CD4-positive, CD25-positive, alpha-beta regulatory T cell (primary cell): ENCODE results near the gene TREML2. TPM values are rescaled to one million over a fixed set of nuclear protein-coding genes. Genes with fewer than 3 reads are reported as not detected.
A peak's percentile ranks its signal among the peaks of the same experiment; 100 is the strongest.

Experiments
- ATAC-seq, 2 donors: fragments of 150-1000 bp; cut with Tn5 transposase; one replicate each; pipeline ENCODE4 v1.10.0; 2021; ENCODE audit warnings: low read depth in 2 of 2, moderate number of reproducible peaks in 2 of 2, moderate library complexity in 1 of 2
- DNase-seq, 3 donors: peaks; one replicate each; pipeline versions ENCODE4 v3.0.0 to v3.0.0-alpha.2; 2012 to 2022; ENCODE audit warnings: mixed read lengths in 1 of 3
- H3K27ac ChIP-seq: one replicate; pipeline ENCODE4 v1.7.0; 2013; ENCODE audit warnings: mild to moderate bottlenecking, low read length; ENCODE audit not compliant: insufficient read depth, poor library complexity, severe bottlenecking
- H3K27me3 ChIP-seq: one replicate; pipeline ENCODE4 v1.7.0; 2013; ENCODE audit warnings: low read length; ENCODE audit not compliant: control insufficient read depth, insufficient read depth
- H3K36me3 ChIP-seq: one replicate; pipeline ENCODE4 v1.7.0; 2013; ENCODE audit warnings: mild to moderate bottlenecking, low read length, moderate library complexity; ENCODE audit not compliant: control insufficient read depth, insufficient read depth
- H3K4me1 ChIP-seq: 2 replicates; pipeline ENCODE4 v1.7.0; 2013; ENCODE audit warnings: mild to moderate bottlenecking, low read length; ENCODE audit not compliant: insufficient read depth, control insufficient read depth, poor library complexity, severe bottlenecking
- H3K4me3 ChIP-seq: one replicate; pipeline ENCODE4 v1.7.0; 2013; ENCODE audit warnings: low read depth, mild to moderate bottlenecking, low read length, moderate library complexity
- H3K9me3 ChIP-seq, 2 experiments: 1 replicate in 1 of 2; 2 replicates in 1 of 2; pipeline ENCODE4 v1.7.0; 2013; ENCODE audit warnings: low read length in 2 of 2, mild to moderate bottlenecking in 1 of 2, moderate library complexity in 1 of 2; ENCODE audit not compliant: control insufficient read depth in 2 of 2
- H3K27ac Mint-ChIP-seq, 3 donors: one replicate each; pipeline ENCODE4 v1.8.0; 2020 to 2022; ENCODE audit warnings: mild to moderate bottlenecking in 3 of 3, mixed read lengths in 3 of 3, moderate library complexity in 2 of 3
- H3K27me3 Mint-ChIP-seq: one replicate; pipeline ENCODE4 v1.8.0; 2022; ENCODE audit warnings: mild to moderate bottlenecking, mixed read lengths
- H3K36me3 Mint-ChIP-seq: one replicate; pipeline ENCODE4 v1.8.0; 2020; ENCODE audit warnings: mixed read lengths
- H3K4me1 Mint-ChIP-seq, 4 donors: one replicate each; pipeline ENCODE4 v1.8.0; 2020 to 2022; ENCODE audit warnings: mixed read lengths in 4 of 4, mild to moderate bottlenecking in 1 of 4
- H3K4me3 Mint-ChIP-seq, 4 donors: one replicate each; pipeline ENCODE4 v1.8.0; 2020 to 2022; ENCODE audit warnings: mild to moderate bottlenecking in 4 of 4, mixed read lengths in 4 of 4, moderate library complexity in 3 of 4
- H3K9me3 Mint-ChIP-seq, 7 donors: one replicate each; pipeline ENCODE4 v1.8.0; 2020 to 2022; ENCODE audit warnings: mixed read lengths in 7 of 7, mild to moderate bottlenecking in 3 of 7, moderate library complexity in 2 of 7
- polyA plus RNA-seq, 4 donors: library from polyadenylated mRNA; unstranded; fragments of 300-500 nt; fragmentation: Illumina TruSeq; gene quantifications; one replicate each; pipeline ENCODE4 v1.2.3, GENCODE V29; 2021
- total RNA-seq: library from RNA; stranded (reverse); gene quantifications from one replicate; pipeline ENCODE4 v1.2.3, GENCODE V29; 2022

The TREML2 gene
- total and polyA plus RNA-seq, 5 donors from 2014 or later = 0.64 to 1.7 (median 1.4) TPM

DNA sequence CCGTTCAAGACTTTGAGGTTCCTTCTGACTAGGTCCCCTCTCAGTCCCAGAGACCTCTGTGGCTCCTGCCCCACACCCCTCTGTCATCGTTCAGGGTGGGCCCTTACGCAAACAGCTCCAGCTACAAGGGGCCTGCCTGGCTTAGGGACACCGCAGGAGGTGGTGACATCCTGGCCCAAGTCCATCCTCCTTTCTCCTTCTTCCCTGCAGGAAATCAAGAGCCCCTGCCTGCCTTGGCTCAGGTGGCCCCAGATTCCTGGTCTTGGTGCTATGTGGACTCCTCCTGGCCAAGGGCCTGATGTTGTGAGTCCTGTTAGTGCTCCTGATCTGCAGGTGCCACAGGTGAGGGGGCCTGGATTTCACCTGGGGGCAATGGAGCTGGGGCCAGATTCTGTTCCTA lies 35.3 kb upstream of the TREML2 start:
- no peak overlapping the region for H3K27ac ChIP-seq
- no peak overlapping the region for H3K4me3 ChIP-seq
- peaks cover 11% of the 10 kb centered on the region for H3K27me3 ChIP-seq
- no peak for ATAC-seq
- no peaks in the 10 kb centered on the region for H3K9me3 ChIP-seq
- Mint-ChIP-seq H3K36me3 (no peaks in the 10 kb centered on the region), H3K27ac (no peak overlapping the region), H3K9me3 (peaks cover 0 to 4% (median 0%) of the 10 kb centered on the region in 7 donors), H3K4me3 (no peak overlapping the region), H3K27me3 (peaks cover 56% of the 10 kb centered on the region), H3K4me1 (peaks cover 0 to 4% (median 0%) of the 10 kb centered on the region in 4 donors)
- no peaks in the 10 kb centered on the region for H3K4me1 ChIP-seq
- no peaks in the 10 kb centered on the region for H3K36me3 ChIP-seq
- DNase-seq = no peak

DNA sequence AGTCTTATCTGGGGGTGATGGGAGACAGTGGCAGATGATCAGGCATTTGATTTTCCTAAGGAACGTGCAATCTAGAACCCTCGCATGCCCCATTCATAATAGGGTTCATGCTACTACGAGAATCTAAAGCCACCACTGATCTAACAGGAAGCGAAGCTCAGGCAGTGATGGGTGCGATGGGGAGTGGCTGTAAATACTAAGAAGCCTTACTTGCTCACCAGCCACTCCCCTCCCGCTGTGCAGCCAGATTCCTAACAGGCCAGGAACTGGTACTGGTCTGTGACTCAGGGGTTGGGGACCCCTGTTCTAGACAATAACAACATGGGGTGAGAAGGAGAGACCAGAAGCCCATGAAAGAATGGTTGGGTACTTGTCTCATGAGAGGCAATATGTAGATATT lies 31.7 kb upstream of the TREML2 start:
- no peaks in the 10 kb centered on the region for H3K36me3 Mint-ChIP-seq
- H3K4me1 Mint-ChIP-seq = peaks cover 0 to 4% (median 2%) of the 10 kb centered on the region in 4 donors

DNA sequence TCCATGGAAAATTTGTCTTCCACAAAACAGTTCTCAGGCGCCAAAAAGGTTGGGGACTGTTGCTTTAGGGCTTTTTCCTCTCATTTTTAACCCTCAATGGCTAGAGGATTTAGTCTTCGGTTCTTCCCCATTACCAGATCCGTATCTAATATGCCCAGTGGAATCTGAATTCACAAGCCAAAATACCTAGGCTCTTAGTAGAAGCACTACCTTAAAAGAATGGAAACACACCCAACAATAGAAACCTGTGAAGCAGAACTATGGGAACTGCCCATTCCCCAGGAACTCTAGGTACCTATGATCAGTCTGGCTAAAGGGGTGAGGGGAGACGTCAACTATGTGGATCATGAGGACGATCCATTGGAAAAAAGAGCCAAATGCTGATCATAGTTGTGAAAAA lies 30.3 kb upstream of the TREML2 start:
- peaks cover 0 to 4% (median 2%) of the 10 kb centered on the region in 4 donors for H3K4me1 Mint-ChIP-seq
- Histone ChIP-seq H3K27ac (no peak overlapping the region), H3K36me3 (no peaks in the 10 kb centered on the region), H3K9me3 (no peaks in the 10 kb centered on the region), H3K4me3 (no peak overlapping the region), H3K4me1 (no peaks in the 10 kb centered on the region), H3K27me3 (peaks cover 4% of the 10 kb centered on the region)
- ATAC-seq = no peak
- no peak overlapping the region for H3K4me3 Mint-ChIP-seq
- peaks cover 0 to 4% (median 0%) of the 10 kb centered on the region in 7 donors for H3K9me3 Mint-ChIP-seq
- no peak for DNase-seq
- peaks cover 30% of the 10 kb centered on the region for H3K27me3 Mint-ChIP-seq
- no peak overlapping the region for H3K27ac Mint-ChIP-seq
- H3K36me3 Mint-ChIP-seq = no peaks in the 10 kb centered on the region

More for the DNA sequence above, 31.7 kb upstream of the TREML2 start:
- no peaks in the 10 kb centered on the region for H3K4me1 ChIP-seq
- no peak overlapping the region for H3K4me3 ChIP-seq
- peaks cover 29% of the 10 kb centered on the region for H3K27me3 Mint-ChIP-seq
- H3K9me3 Mint-ChIP-seq = peaks cover 0 to 4% (median 0%) of the 10 kb centered on the region in 7 donors
- no peak overlapping the region for H3K27ac Mint-ChIP-seq
- ATAC-seq (no peak), DNase-seq (no peak)
- no peaks in the 10 kb centered on the region for H3K9me3 ChIP-seq
- H3K27me3 ChIP-seq = no peaks in the 10 kb centered on the region
- H3K36me3 ChIP-seq = no peaks in the 10 kb centered on the region
- no peak overlapping the region for H3K27ac ChIP-seq
- no peak overlapping the region for H3K4me3 Mint-ChIP-seq

DNA sequence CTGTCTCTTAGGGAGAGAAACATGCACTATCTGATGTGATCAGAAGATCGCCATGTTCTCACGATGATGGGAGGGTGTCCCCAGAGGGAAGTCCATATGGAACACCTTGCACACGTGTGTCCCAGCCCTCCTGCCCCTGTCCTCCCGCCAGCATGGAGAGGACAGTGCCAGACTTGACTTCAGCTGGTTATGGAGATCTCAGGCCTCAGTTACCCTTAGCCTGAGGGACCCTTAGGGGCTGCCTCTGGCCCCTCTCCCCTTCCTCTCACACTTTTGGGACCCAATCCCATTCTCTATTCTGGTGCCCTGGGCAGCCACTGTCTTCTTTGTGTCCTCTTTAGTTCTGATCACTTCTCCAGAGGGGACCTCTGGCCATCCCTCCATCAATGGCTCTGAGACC lies 28.8 kb upstream of the TREML2 start:
- H3K27ac Mint-ChIP-seq = no peak overlapping the region
- DNase-seq (no peak), ATAC-seq (no peak)
- peaks cover 0 to 3% (median 0%) of the 10 kb centered on the region in 4 donors for H3K4me1 Mint-ChIP-seq
- no peak overlapping the region for H3K4me3 Mint-ChIP-seq
- H3K27me3 ChIP-seq = peaks cover 7% of the 10 kb centered on the region
- H3K4me1 ChIP-seq = no peaks in the 10 kb centered on the region
- H3K4me3 ChIP-seq = no peak overlapping the region
- no peak overlapping the region for H3K27ac ChIP-seq
- no peaks in the 10 kb centered on the region for H3K36me3 Mint-ChIP-seq
- peaks cover 23% of the 10 kb centered on the region for H3K27me3 Mint-ChIP-seq
- H3K9me3 ChIP-seq = no peaks in the 10 kb centered on the region
- peaks cover 0 to 3% (median 0%) of the 10 kb centered on the region in 7 donors for H3K9me3 Mint-ChIP-seq
- H3K36me3 ChIP-seq = no peaks in the 10 kb centered on the region

DNA sequence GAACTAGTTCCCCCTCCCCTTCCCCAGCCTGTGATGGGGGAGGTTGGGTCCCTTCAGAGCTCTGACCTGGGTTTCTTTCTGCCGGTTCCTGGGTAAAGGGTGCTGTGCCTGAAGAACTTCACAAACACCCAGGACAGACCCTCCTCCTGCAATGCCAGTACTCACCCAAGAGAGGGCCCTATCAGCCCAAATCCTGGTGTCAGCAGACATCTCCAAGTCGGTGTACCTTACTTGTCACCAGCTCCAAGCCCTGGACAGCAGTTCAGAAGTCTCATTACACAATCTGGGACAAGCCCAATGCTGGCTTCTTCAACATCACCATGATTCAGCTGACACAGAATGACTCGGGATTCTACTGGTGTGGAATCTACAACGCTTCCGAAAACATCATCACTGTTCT lies 27.7 kb upstream of the TREML2 start:
- H3K27me3 Mint-ChIP-seq = peaks cover 21% of the 10 kb centered on the region
- H3K4me1 Mint-ChIP-seq = peaks cover 0 to 3% (median 0%) of the 10 kb centered on the region in 4 donors
- DNase-seq (no peak), ATAC-seq (no peak)
- H3K4me1 ChIP-seq = no peaks in the 10 kb centered on the region
- no peaks in the 10 kb centered on the region for H3K36me3 Mint-ChIP-seq
- no peak overlapping the region for H3K4me3 ChIP-seq
- no peak overlapping the region for H3K27ac ChIP-seq
- H3K4me3 Mint-ChIP-seq = no peak overlapping the region
- H3K9me3 Mint-ChIP-seq = peaks cover 0 to 3% (median 0%) of the 10 kb centered on the region in 7 donors
- no peaks in the 10 kb centered on the region for H3K9me3 ChIP-seq
- no peaks in the 10 kb centered on the region for H3K36me3 ChIP-seq
- H3K27ac Mint-ChIP-seq = peak overlapping the region in 1 of 3 donors; percentile 57
- H3K27me3 ChIP-seq = peaks cover 7% of the 10 kb centered on the region

DNA sequence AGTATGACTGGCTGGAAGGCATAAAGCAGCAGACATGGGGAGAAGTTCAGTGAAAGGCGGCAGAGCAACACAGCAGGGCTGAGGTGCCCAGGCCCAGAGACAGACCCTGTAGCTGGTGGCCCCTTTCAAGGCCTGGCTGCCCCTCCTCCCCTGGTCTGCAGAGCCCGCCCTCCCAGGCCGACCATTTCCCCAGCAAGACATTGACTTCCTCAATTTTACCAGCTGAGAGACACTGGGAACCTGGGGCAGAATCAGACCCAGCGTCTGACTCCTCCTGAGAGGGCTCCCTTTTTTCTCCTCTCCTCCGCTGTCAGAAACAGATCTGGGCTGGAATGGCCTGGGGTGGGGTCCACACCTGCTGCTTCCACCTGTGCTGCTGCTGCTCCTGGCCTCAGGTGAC lies 27.1 kb upstream of the TREML2 start, which contains the start of gene TREML4:
TREML4 (plus strand) TSS at position 254 of the 400 bp plus-strand sequence; CDS start at position 333, 79 bp downstream.
- no peaks in the 10 kb centered on the region for H3K36me3 ChIP-seq
- no peak within 1 kb of the TSS for H3K4me3 Mint-ChIP-seq
- H3K27me3 ChIP-seq = peaks cover 7% of the 10 kb centered on the region
- H3K36me3 Mint-ChIP-seq = no peaks in the 10 kb centered on the region
- peaks cover 0 to 3% (median 0%) of the 10 kb centered on the region in 7 donors for H3K9me3 Mint-ChIP-seq
- no peaks in the 10 kb centered on the region for H3K9me3 ChIP-seq
- peak within 1 kb of the TSS in 1 of 3 donors; percentile 57 for H3K27ac Mint-ChIP-seq
- no peak within 1 kb of the TSS for H3K4me3 ChIP-seq
- H3K27ac ChIP-seq = no peak within 1 kb of the TSS
- ATAC-seq (no peak), DNase-seq (no peak)
- peaks cover 0 to 3% (median 0%) of the 10 kb centered on the region in 4 donors for H3K4me1 Mint-ChIP-seq
- peaks cover 26% of the 10 kb centered on the region for H3K27me3 Mint-ChIP-seq
- no peaks in the 10 kb centered on the region for H3K4me1 ChIP-seq

DNA sequence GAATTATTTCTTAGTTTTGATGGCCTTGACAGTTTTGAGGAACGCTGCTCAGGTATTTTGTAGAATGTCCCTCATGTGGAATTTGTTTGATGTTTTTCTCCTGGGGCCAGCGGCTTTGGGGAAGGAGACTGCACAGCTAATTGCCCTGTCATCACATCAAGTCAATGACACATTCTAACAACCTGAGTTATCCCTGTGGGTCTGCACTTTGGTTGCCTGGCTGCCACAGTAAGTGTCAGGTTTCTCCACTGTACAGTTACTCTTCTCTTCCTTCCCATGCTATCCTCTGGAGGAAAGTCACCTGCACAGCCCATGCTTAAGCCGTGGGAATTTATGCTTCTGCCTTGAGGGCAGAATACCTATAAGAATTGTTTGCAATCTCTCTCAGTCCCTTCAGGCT lies 25.8 kb upstream of the TREML2 start:
- Histone ChIP-seq H3K36me3 (no peaks in the 10 kb centered on the region), H3K9me3 (no peaks in the 10 kb centered on the region), H3K27me3 (peaks cover 7% of the 10 kb centered on the region), H3K4me1 (no peaks in the 10 kb centered on the region), H3K27ac (no peak overlapping the region), H3K4me3 (no peak overlapping the region)
- DNase-seq (no peak), ATAC-seq (no peak)
- Mint-ChIP-seq H3K9me3 (peaks cover 0 to 3% (median 0%) of the 10 kb centered on the region in 7 donors), H3K27me3 (peaks cover 26% of the 10 kb centered on the region), H3K27ac (no peak overlapping the region), H3K4me1 (peaks cover 0 to 3% (median 0%) of the 10 kb centered on the region in 4 donors), H3K4me3 (no peak overlapping the region), H3K36me3 (no peaks in the 10 kb centered on the region)

DNA sequence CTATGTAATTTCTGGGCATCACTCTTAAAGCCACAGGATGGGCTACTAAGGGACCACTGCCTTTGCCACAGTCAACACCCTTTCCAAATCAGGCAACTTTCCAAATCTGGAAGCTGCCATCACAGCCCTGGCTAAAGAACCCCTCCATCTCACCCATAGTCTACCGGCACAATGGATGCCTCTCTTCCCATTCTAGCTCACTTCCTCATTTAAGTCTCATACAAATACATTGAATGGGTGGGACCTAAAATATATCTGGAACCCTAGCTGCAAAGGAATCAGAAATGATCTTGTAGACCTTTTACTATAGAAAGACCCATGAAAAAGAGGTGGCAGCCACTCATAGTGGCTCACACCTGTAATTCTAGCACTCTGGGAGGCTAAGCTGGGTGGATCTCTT lies 23.9 kb upstream of the TREML2 start:
- Mint-ChIP-seq H3K36me3 (no peaks in the 10 kb centered on the region), H3K9me3 (peaks cover 0 to 3% (median 0%) of the 10 kb centered on the region in 7 donors), H3K27ac (no peak overlapping the region), H3K4me1 (no peaks in the 10 kb centered on the region), H3K27me3 (peaks cover 22% of the 10 kb centered on the region), H3K4me3 (no peak overlapping the region)
- Histone ChIP-seq H3K27ac (no peak overlapping the region), H3K4me1 (no peaks in the 10 kb centered on the region), H3K36me3 (no peaks in the 10 kb centered on the region), H3K27me3 (peaks cover 7% of the 10 kb centered on the region), H3K4me3 (no peak overlapping the region), H3K9me3 (no peaks in the 10 kb centered on the region)
- no peak for ATAC-seq
- DNase-seq = no peak
